CD4-positive, alpha-beta T cell treated with Interleukin-12 subunit alpha and Interleukin-12 subunit beta, for 1 hour (primary cell): ENCODE measurements around the gene G3BP1.
"Not testable (repeated sequence)": the region's sequence is repeated elsewhere in the genome, so short reads cannot be mapped to it uniquely, and the experiment has no call there.

Experiments
- DNase-seq: peaks from one replicate; pipeline ENCODE4 v3.0.0-alpha.2; 2020

Gene G3BP1

DNA sequence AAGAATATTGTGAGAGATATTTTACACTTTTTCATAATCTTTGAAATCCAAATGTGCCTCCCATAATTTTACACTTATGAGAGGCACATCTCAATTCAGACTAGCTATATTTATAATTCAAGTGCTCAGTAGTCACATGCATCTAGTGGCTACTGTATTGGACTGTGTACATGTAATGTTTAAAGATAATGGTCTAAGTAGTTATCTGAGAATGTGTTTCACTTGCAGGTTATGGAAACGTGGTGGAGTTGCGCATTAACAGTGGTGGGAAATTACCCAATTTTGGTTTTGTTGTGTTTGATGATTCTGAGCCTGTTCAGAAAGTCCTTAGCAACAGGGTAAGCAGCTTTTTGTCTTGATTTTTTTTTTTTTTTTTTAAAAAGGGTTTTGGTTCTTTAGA is 28.8 kb downstream of the G3BP1 start:
- no peak for DNase-seq

DNA sequence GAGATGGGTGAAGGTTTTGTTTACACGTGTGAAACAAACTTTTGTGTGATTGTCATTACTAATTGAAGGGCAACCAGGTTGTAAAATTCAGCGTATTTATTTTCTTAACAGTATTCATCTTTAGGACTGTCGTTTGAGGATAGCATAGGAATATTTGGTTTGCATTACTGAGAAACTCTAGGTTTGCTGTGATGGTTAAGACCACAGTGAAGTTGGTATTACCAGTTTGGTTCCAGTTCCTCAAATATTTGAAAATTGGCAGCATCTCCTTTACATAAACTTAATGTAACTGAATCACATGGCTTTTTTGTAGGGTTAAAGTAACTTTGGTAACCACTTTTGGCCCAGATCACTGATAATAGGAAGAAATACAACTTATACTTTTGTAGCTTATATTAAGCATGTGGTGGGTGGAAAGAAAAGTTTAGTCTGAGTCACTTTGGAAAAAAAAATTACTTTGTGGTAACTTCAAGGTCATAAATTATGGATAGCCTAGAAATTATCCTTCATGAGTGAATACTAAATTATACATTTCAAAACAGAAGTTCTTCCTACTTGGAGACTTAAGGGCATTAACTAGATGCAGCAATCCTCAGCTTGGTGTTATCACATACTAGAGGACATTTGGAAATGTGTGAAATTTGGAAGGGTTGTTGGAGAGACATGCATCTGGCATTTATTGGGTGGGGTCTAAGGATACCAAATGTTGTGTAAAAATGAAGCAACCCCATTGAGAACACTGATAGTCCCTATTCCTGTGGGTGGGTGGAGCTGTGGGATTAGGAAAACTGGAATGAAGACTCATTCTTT is 33.9 kb downstream of the G3BP1 start:
- DNase-seq, result no peak

DNA sequence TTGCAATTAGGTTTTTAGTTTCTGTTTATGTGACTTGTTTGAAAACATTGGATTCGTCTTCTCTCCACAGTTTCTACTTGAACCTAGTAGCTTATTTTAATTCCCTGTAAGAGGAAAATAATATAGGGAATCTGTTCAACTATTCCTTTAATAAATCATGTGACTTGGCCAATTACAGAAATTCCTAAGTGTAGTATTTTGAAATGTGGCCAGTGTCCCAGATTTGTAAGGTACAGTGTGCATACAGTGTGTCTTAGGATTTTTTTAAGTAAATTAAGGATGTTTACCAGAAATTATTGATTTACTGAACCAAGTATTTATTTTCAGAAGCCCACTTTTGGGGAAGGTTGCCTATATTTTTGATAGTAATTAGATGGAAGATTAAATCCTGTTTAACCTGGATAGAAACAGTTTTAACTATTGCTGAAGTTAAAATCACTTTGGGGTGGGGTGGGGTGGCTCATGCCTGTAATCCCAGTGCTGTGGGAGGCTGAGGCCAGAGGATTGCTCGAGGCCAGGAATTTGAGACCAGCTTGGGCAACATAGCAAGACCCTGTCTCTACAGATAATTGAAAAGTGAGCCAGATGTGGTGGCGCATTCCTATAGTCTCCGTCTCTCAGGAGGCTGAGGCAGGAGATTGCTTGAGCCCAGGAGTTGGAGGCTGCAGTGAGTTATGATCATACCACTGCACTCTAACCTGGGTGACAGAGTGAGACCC is 36.9 kb downstream of the G3BP1 start:
- DNase-seq, result no peak

DNA sequence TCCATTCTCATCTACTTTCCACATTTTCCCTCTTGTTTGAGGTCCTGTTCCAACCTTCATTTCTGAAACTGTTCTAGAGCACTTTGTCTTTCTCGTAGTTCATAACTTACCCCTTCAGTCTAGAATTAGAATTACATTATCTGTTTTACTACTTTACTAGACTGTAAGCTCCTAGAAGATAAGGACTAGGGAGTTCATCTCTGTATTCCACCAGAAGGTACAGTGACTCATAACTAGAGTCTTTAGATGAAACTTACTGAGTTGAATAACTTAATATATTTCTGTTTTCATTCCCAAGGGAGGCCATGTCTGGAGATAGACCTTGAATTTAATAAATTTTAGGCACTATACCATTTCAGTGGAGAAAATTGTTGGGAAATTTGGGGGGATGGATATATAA is 38.7 kb downstream of the G3BP1 start:
- no peak for DNase-seq

DNA sequence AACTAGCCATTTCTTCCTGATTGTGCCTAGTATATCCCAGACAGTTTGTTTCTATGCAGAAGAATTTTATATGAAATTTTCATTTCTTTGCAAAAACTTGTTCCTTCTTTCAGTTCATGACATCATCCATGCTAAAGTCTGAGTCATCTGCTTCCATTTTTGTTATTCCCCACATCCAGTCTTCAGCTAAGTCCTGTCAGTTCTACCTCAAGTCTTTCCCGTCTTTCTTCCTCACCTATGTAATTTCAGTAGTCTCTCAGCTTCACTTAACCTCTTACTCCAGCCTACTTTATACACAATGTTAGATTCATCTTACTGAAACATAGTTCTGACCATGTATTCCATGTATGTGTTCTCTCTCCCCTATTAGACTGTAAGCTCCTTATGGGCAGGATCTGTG is 39.1 kb downstream of the G3BP1 start:
- DNase-seq, result no peak

DNA sequence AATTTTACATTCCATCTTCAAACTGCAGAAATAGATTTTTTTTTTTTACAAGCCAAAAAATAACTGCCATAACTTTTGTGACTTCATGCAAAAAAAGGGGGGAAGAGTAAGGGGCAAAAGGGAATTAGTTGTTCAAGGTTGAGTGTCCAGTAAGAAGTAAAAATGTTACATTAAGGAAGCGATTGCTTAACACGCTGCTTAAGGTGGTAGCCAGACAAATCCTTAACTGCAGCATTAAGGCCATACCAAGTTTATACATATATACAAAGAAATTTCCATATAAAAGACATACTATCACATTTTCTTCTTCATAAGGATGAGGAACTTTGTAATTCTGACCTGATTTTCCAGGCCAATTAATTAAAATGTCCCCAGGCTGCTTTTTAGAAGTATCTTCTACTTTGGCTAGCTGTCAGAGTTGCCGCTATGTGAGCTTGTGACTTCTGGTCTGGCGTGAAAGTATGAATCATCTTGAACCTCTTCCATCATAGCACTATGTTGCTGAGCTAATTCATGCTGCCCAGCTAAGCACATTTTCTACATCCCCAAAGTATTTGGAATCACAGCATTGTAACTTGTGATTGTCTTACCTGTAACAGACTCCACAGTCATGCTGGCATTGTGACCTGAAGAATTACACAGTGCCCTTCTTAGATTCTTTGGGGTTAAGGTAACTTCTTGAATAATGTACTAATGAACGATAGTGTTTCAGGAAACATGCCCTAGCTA is 40.0 kb downstream of the G3BP1 start:
- DNase-seq, result no peak

DNA sequence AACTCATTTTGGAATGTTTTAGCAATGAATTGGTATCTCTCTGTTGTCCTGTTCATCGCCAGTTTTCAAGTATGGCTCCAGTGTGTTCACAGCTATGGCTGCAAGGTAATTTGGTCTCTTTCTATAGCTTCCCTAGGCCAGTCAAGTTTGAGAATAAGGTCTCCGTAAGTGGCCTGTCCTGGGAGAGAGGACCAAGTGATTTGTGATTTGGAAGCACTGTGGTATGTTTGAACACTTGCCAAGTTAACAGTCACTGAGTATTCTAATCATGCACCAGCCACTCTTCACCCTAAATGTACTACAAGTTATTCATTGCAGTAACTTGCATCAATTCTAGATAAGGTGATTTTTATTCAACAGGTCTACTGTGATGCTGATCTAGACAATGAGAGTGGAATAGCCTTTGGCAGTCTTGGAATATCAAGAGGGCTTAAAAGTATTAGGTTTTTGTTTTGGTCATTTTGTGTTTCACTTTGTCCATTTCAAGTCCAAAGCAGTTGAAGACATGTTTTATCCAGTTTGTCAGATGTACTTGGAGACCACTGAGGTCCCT is 41.1 kb downstream of the G3BP1 start:
- DNase-seq, result no peak

DNA sequence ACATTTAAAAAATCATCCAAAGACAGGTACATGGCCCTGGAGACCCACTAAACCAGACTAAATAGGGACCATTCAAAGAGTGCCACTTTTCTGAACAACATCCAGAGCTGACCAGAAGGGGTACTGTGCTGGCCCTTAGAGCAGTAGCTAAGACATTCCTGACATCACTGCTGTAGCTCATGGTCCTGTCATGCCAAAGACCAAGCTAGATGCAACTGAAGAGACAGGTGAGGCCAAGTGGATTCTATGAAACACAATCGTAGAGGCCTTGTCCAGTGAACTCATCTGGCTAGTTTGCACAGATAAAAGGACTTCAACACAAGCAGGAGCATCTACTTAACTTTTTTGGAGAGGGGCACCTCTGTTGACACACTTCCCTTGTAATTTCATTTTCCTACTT is 43.3 kb downstream of the G3BP1 start:
- DNase-seq, result no peak

DNA sequence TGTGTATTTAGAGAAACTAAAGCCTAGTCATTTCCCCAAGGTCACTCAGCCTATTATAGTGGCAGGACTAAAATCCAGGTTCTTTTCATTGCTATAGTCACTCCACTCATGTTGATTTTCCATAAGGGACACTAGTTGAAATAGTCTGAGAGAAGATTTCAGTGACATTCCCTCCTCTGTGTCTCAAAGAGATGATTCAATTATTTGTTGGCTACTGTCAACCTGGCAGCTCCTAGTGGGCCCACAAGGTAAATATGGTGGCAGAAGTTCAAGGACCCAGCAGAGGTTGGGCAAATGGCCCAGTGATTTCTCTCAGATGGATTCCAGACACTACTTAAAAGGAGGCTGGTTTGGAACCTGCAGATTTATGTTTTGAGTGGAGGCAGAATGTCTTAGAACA is 48.1 kb downstream of the G3BP1 start:
- no peak for DNase-seq

DNA sequence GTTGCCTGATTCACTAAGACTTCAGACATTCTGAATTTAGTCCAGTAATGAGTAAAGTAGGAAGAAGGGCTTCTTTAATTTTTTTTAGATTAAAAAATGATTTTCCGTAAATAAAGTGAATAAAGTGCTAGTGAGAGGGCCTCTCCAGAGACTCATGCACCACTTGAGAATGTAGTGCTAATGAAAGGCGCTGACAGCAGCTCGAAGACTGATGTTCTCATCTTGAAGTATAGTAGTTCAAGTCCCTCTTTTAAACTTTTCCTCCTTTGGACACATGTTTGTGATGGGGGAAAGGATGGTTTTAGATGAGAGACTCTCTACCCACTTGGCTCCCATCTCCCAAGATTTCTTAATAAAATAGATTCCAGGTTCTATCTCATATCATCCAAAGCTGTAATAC is 48.5 kb downstream of the G3BP1 start:
- DNase-seq, result no peak

DNA sequence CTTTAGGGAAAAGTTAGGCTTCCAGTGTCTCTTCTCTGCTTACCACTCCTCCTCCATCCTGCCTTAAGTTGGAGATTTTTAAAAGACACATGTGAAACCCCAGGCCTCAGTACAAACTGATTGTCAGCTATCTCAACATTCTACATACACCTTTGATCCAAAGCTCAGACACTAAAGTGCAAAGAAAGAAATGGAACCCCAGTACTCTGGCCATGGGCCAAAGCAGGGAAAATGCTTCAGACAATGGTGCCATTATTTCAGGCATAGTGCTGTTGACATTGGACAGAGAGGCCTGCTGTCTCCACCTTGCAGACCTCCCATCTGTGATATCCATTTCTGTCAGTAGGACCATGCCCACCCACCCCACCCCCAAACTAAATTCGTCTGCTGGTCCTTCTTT is 49.1 kb downstream of the G3BP1 start:
- no peak for DNase-seq

DNA sequence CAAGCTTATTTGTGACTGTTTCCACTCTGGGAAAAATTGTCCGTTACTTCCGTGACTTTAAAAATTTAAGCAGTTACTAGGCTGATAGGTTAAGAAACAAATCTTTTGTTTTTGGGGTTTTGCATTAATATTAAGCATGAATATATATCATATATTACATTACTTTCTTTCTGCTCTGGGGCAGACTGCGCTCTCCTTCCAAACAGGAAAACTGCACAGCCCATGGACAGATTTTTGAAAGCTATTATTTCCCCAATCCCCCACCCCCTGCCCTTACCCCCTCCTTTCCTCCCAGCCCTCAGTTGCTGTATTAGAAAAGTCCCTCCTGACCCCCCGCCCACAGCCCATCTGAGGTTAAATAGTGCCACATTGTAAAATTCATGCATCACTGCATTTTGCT is 50.4 kb downstream of the G3BP1 start:
- no peak for DNase-seq

DNA sequence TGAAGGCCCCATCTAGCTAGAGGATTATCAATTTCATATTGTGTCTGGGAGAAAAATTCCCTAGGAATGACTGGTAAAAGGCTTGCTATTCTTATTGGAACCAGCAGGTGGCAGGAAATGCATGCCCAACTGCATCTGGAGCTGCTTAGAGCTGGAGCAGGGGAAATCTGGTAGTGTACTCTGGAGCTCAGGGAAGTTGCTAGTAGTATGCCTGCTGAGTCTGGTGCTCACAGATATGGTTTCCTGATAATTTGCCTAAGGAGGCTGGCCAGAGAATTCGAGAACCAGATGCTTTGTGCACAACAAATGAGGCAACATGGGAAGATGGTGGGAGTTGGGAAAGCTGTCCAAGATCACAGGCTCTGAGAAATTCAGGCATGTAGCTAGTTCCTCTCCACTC is 53.7 kb downstream of the G3BP1 start:
- peak; percentile 56 for DNase-seq

DNA sequence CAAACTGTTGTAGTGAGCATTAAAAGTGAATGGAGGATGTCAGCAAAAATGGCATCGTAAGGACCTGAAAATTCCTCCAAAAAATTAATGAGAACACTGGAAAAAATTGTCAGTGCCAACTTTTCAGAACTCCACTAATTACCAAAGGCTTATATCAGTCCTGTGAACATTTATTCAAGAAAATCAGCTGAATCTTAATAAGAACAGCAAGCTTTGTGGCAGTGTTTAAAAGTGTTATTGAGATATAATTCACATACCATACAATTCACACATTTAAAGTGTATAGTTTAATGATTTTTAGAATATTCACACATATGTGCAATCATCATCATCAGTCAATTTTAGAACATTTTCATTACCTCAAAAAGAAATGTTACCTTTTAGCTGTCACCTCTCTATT is 57.6 kb downstream of the G3BP1 start:
- no peak for DNase-seq

DNA sequence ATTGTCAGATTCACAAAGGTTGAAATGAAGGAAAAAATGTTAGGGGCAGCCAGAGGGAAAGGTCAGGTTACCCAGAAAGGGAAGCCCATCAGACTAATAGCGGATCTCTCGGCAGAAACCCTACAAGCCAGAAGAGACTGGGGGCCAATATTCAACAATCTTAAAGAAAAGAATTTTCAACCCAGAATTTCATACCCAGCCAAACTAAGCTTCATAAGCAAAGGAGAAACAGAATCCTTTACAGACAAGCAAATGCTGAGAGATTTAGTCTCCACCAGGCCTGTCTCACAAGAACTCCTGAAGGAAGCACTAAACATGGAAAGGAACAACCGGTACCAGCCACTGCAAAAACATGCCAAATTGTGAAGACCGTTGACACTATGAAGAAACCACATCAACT is 61.1 kb downstream of the G3BP1 start:
- not testable (repeated sequence) for DNase-seq

DNA sequence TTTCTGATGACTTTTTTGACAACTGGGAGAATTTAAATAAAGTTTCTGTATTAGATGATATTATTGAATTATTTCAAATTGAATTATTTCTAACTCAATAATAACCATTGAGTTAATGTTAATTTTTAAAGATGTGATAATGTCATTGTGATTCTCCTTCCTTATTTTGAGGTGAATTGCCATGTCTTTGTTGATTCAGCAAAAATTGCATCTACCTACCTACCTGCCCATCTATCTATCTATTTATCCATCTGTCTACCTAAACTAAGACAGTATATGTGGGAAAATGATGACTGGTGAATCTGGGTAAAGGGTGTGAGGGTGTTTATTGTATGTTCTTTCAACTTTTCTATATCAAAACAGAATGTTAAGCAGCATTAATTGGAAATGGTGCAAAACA is 75.0 kb downstream of the G3BP1 start:
- DNase-seq, result no peak

DNA sequence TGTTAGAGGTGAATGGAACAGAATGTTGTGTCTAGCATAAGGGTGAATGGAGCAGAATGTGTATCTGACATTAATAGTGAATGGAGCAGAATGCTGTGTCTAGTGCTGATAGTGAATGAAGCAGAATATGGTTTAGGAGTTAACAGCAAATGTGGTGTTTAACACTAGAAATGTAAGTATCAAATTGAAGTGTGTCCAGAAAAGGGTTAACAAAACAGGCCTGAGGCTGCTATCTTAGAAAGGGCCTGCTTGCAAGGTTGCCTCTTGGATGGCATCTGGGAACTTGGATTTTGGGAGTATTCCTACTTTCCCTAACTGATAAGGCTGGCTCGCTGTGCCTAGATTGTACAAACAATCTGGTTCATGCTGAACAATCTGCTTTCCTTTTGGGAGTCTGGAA is 76.1 kb downstream of the G3BP1 start:
- DNase-seq, result no peak

DNA sequence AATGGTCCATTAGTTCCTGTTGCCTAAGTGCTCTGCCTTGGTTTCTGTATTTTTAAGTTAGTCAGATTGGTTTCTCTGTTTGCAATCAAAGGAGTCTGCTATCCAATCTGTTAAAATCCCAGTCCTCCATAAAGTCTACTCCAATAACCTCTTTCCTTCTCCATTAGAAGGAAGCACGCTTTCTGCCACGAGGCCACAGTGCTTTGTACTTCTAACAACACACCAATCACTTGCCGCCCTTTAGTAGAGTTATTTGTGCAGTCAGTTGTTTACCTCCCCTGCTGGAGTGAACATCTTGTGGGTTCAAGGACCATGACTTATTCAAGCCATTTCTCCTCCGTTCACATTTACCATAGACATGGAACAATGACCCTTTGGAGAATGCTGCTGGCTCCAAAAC is 83.9 kb downstream of the G3BP1 start:
- DNase-seq, result no peak

DNA sequence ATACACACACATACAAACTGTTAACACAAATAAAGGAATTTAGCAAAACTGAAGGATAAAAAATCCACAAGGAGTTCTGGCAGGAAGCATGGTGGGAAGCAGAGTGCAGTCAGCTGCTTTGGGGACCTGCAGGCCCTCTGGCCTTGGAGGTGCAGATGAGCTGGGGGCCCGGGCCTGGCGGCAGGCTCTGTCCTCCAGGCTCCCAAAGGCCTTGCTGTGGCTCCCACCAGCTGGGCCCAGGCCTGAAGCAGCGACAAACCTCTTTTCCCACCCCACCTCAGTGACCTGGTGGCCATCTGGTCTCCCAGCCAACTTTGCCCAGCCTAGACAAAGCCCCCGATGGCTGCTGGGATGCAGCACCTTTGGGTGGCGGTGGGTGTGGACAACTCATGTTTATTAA is 85.1 kb downstream of the G3BP1 start:
- no peak for DNase-seq

DNA sequence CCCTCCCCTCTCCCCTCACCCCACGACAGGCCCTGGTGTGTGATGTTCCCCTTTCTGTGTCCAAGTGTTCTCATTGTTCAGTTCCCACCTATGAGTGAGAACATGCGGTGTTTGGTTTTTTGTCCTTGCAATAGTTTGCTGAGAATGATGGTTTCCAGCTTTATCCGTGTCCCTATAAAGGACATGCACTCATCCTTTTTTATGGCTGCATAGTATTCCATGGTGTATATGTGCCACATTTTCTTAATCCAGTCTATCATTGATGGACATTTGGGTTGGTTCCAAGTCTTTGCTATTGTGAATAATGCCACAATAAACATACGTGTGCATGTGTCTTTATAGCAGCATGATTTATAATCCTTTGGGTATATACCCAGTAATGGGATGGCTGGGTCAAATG is 89.1 kb downstream of the G3BP1 start:
- DNase-seq, result not testable (repeated sequence)
